ENCODE data around the gene SC5D. TPM values are rescaled to one million over a fixed set of nuclear protein-coding genes. Genes with fewer than 3 reads are reported as not detected.
A peak's percentile ranks its signal among the peaks of the same experiment; 100 is the strongest.

Gene SC5D
- total RNA-seq, 1 experiment from 2014 or later: 126 TPM

GRCh38 chr11:121254756-121255155 is 37.8 kb upstream of the SC5D start:
- no peak for DNase-seq
- no peaks in the 10 kb centered on the region for H3K36me3 ChIP-seq (ENCODE audit: control insufficient read depth, insufficient read depth, low read length)
- BruUV-seq (replicated peaks): no TSS peak
- H3K27ac Mint-ChIP-seq (ENCODE audit: unreplicated experiment): no peak overlapping the region
- H3K4me1 ChIP-seq: peaks cover 32% of the 10 kb centered on the region
- H3K36me3 Mint-ChIP-seq (ENCODE audit: insufficient read depth, unreplicated experiment): no peaks in the 10 kb centered on the region
- H3K4me1 Mint-ChIP-seq (ENCODE audit: low read depth, unreplicated experiment): peaks cover 36% of the 10 kb centered on the region
- H3K9me3 Mint-ChIP-seq (ENCODE audit: unreplicated experiment): peaks cover 12% of the 10 kb centered on the region
- H3K27me3 ChIP-seq (replicated peaks; ENCODE audit: control insufficient read depth, insufficient read depth, low read length): no peaks in the 10 kb centered on the region
- H3K9me3 ChIP-seq: no peaks in the 10 kb centered on the region; the same call in 1 of the 2 replicates
- TF ChIP-seq, protein P1, sequence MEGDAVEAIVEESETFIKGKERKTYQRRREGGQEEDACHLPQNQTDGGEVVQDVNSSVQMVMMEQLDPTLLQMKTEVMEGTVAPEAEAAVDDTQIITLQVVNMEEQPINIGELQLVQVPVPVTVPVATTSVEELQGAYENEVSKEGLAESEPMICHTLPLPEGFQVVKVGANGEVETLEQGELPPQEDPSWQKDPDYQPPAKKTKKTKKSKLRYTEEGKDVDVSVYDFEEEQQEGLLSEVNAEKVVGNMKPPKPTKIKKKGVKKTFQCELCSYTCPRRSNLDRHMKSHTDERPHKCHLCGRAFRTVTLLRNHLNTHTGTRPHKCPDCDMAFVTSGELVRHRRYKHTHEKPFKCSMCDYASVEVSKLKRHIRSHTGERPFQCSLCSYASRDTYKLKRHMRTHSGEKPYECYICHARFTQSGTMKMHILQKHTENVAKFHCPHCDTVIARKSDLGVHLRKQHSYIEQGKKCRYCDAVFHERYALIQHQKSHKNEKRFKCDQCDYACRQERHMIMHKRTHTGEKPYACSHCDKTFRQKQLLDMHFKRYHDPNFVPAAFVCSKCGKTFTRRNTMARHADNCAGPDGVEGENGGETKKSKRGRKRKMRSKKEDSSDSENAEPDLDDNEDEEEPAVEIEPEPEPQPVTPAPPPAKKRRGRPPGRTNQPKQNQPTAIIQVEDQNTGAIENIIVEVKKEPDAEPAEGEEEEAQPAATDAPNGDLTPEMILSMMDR (IDR thresholded peaks at IDR 0.05; ENCODE audit: insufficient read depth in 1 of 2, low read depth in 1 of 2, low read length in 1 of 2, severe bottlenecking in 1 of 2, unreplicated experiment in 1 of 2): no peak
- POLR2A ChIA-PET: no interaction called here
- H3K27me3 Mint-ChIP-seq (ENCODE audit: insufficient read depth, unreplicated experiment): no peaks in the 10 kb centered on the region
- H3K4me3 Mint-ChIP-seq (ENCODE audit: unreplicated experiment): no peak overlapping the region
- intact Hi-C loops (cut with micrococcal nuclease; ENCODE audit: unreplicated experiment): loop anchor here (5.0 kb wide), 1 partner anchor 198 kb away; the partner anchor contains the start of genes SORL1 and SORL1-AS1
- no peak overlapping the region for H3K4me3 ChIP-seq (ENCODE audit: low read depth, low read length)
- CTCF ChIA-PET: interaction anchor here (0.6 kb wide), 1 partner anchor 408 kb away, joined by 3 read pairs; no protein-coding TSS in a partner anchor

DNA sequence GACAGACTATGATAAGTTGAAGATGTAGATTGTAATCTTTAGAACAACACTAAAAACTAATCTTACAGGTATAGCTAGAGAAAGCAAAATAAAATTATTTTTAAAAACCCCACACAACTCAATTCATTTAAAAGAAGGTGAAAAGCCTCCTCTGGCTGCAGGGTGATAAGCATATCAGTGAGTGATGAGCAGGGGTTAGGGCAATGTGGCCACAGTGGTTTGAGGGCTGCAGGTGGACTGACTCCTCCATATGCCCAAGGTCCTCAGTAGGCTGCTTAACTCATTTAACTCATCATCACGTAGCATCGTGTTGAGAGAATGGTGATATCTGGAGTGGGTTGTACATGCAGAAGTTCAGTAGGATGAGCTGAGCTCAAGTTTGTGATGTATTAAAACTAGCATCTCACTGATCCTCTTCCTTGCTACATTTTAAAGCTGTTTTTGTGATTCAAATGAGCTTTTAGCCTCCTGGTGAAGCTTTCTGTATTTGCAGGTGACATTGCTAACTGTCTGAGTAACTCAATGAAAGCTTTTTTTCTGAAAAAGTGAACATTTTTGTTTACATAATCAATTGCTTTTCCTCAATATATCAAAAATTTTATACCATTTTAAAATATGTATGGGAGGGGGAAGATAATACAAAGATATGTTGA is 37.0 kb upstream of the SC5D start:
- no TSS peak for BruUV-seq (replicated peaks)
- Histone ChIP-seq H3K4me3 (ENCODE audit: low read depth, low read length) (no peak overlapping the region), H3K9me3 (no peaks in the 10 kb centered on the region; the same call in 1 of the 2 replicates), H3K4me1 (peaks cover 29% of the 10 kb centered on the region), H3K27me3 (replicated peaks; ENCODE audit: control insufficient read depth, insufficient read depth, low read length) (no peaks in the 10 kb centered on the region), H3K36me3 (ENCODE audit: control insufficient read depth, insufficient read depth, low read length) (no peaks in the 10 kb centered on the region)
- DNase-seq: no peak
- CTCF ChIA-PET: interaction anchor here (0.8 kb wide), 1 partner anchor 13 kb away, joined by 3 read pairs; no protein-coding TSS in a partner anchor
- POLR2A ChIA-PET: no interaction called here
- no peak overlapping the region for H3K4me3 Mint-ChIP-seq (ENCODE audit: unreplicated experiment)
- intact Hi-C loops (cut with micrococcal nuclease; ENCODE audit: unreplicated experiment): loop anchor here (5.0 kb wide), 1 partner anchor 197 kb away; the partner anchor contains the start of genes SORL1 and SORL1-AS1
- peaks cover 30% of the 10 kb centered on the region for H3K4me1 Mint-ChIP-seq (ENCODE audit: low read depth, unreplicated experiment)
- H3K27ac Mint-ChIP-seq (ENCODE audit: unreplicated experiment): no peak overlapping the region
- H3K36me3 Mint-ChIP-seq (ENCODE audit: insufficient read depth, unreplicated experiment): no peaks in the 10 kb centered on the region
- TF ChIP-seq, protein P1 (IDR thresholded peaks at IDR 0.05; ENCODE audit: insufficient read depth in 1 of 2, low read depth in 1 of 2, low read length in 1 of 2, severe bottlenecking in 1 of 2, unreplicated experiment in 1 of 2): no peak
- H3K27me3 Mint-ChIP-seq (ENCODE audit: insufficient read depth, unreplicated experiment): no peaks in the 10 kb centered on the region
- H3K9me3 Mint-ChIP-seq (ENCODE audit: unreplicated experiment): peaks cover 15% of the 10 kb centered on the region

GRCh38 chr11:121257289-121257688 is 35.3 kb upstream of the SC5D start:
- no peak overlapping the region for H3K4me3 Mint-ChIP-seq (ENCODE audit: unreplicated experiment)
- H3K36me3 Mint-ChIP-seq (ENCODE audit: insufficient read depth, unreplicated experiment): no peaks in the 10 kb centered on the region
- H3K27me3 ChIP-seq (replicated peaks; ENCODE audit: control insufficient read depth, insufficient read depth, low read length): no peaks in the 10 kb centered on the region
- no peaks in the 10 kb centered on the region; the same call in 1 of the 2 replicates for H3K9me3 ChIP-seq
- DNase-seq: no peak
- H3K4me1 ChIP-seq: peaks cover 21% of the 10 kb centered on the region
- intact Hi-C loops (cut with micrococcal nuclease; ENCODE audit: unreplicated experiment): loop anchor here (5.0 kb wide), 1 partner anchor 195 kb away; the partner anchor contains the start of genes SORL1 and SORL1-AS1
- POLR2A ChIA-PET: interaction anchor here (0.5 kb wide), 1 partner anchor 1805 kb away, joined by 13 read pairs; the partner anchor contains the start of gene HSPA8
- H3K4me3 ChIP-seq (ENCODE audit: low read depth, low read length): no peak overlapping the region
- peaks cover 31% of the 10 kb centered on the region for H3K9me3 Mint-ChIP-seq (ENCODE audit: unreplicated experiment)
- H3K27ac Mint-ChIP-seq (ENCODE audit: unreplicated experiment): peak overlapping the region; percentile 20
- H3K4me1 Mint-ChIP-seq (ENCODE audit: low read depth, unreplicated experiment): peaks cover 18% of the 10 kb centered on the region
- no TSS peak for BruUV-seq (replicated peaks)
- no peaks in the 10 kb centered on the region for H3K27me3 Mint-ChIP-seq (ENCODE audit: insufficient read depth, unreplicated experiment)
- TF ChIP-seq, protein P1 (IDR thresholded peaks at IDR 0.05; ENCODE audit: insufficient read depth in 1 of 2, low read depth in 1 of 2, low read length in 1 of 2, severe bottlenecking in 1 of 2, unreplicated experiment in 1 of 2): no peak
- CTCF ChIA-PET: interaction anchor here (0.6 to 1.5 kb wide), 2 partner anchors 9 to 35 kb away, joined by 3 read pairs; partner anchors contain the start of gene SC5D
- H3K36me3 ChIP-seq (ENCODE audit: control insufficient read depth, insufficient read depth, low read length): no peaks in the 10 kb centered on the region
